Fibroblast of gingiva (primary cell): ENCODE results near the gene POC1A.

Experiments used
- DNase-seq: peaks from one replicate; pipeline ENCODE4 v3.0.0-alpha.2; 2011; ENCODE audit warnings: low read depth

POC1A gene

DNA sequence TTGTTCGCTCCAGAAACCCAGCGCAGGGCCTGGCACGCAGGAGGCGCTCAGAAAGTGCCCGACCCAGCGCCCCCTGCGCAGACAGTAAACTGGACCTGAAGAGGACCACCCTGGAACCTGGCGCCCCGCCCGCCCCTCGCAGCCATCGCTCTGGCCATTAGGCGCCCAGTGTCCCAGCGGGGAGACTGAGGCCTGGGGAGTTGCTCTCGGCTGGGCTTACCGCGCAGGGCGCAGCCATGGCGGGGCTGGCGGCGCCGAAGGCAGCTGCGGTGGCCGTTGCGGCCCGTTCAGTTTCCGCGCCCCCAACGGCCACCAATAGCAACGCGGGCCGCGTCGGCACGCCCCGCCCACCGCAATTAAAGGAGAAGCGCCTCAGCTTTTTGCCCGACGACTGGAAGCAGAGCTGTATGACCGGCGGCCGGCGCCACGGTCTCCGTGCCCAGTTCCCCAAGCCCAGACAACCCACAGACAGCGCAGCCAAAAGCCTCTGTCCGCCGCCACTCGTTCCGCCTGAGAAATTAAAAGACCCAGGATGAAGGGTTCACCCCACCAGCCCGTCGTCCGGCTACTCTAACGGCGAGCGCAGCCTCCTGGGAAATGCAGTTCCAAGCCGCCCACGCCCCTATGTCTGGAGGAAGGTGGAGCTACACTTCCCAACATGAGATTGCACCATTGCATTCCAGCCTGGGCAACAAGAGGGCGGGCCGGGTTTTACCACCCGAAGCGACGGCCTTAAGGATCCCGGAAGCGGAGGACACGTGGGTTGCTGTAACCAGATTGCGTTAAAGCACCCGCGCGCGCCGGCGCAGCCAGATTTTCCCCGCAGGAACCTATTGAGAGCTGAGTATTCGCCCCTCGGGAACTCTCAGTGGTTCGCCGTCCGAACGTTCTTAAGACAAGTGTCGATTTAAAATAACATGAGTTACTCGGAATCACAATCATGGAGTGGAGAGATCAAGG, at the start of gene POC1A:
Gene POC1A, minus strand, starts transcription at position 289 of the 960 bp plus-strand sequence. Its CDS starts 51 bp downstream, at position 238.
- DNase-seq, result peak; percentile 99

DNA sequence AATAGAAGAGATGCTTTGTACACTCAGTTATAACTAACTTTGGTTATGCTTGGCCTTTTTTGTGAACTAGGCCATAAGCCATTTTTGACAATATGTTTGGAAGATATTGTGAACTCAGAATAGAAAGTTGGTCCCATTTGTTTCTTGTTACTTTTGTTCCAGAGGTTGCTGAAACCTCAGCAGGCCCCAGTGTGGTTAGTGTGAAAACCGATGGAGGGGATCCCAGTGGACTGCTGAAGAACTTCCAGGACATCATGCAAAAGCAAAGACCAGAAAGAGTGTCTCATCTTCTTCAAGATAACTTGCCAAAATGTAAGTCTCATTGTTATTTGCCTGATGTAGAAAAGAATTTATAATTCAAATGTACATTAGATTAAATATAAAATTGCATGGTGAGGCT, 49.5 kb upstream of the POC1A start:
- DNase-seq, result peak; percentile 54

DNA sequence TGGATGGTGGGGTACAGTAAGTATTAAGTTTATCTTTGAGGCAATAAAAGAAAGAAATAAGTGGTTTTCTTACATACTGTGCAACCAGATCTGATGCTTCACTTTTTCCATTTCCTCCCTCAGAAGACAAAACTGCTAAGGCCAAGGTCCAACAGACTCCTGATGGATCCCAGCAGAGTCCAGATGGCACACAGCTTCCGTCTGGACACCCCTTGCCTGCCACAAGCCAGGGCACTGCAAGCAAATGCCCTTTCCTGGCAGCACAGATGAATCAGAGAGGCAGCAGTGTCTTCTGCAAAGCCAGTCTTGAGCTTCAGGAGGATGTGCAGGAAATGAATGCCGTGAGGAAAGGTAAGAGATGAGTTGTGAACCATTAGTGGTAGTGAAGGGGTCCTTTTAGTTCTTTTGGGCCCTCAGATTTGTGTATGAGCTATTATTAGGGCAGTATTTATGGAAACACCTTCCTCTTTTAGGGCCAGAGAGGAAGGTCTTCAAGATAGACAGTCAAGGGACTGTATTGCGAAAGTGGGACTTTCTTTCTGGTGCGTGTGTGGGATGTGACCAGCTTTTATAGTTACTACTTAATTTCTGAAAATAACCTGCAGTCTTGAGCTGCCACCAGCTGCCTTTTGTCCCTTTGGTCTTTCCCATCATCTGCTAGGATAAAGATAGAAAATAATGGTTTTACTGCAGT, 48.3 kb upstream of the POC1A start:
- DNase-seq, result peak; percentile 63

DNA sequence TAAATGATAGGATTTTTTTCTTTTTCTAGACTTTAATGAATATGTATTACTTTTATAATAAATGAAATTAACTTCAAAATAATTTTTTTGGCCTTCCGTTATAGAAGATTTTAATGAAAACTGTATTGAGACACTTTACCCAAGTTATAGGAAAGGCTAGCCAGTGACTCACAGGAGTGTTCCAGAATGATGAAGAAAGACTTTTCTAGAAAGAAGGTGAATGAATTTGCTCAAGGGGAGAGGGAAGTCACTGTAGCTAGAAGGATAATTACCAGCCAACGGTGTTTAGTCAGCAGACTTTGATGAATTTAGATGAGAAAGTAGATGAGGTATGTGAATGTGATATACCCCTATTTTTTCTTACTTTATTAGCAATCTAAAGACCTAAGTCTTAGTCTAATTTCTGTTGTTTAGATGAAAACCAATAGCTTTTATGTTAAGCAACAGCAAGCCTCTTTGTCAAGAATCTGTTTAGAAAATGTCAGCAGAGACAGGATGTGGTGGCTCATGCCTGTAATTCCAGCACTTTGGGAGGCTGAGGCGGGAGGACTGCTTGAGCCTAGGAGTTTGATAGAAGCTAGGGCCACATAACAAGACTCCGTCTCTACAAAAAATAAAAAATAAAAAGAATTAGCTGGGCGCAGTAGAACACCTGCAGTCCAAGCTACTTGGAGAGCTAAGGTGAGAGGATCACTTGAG, 46.9 kb upstream of the POC1A start:
- peak; percentile 56 for DNase-seq

DNA sequence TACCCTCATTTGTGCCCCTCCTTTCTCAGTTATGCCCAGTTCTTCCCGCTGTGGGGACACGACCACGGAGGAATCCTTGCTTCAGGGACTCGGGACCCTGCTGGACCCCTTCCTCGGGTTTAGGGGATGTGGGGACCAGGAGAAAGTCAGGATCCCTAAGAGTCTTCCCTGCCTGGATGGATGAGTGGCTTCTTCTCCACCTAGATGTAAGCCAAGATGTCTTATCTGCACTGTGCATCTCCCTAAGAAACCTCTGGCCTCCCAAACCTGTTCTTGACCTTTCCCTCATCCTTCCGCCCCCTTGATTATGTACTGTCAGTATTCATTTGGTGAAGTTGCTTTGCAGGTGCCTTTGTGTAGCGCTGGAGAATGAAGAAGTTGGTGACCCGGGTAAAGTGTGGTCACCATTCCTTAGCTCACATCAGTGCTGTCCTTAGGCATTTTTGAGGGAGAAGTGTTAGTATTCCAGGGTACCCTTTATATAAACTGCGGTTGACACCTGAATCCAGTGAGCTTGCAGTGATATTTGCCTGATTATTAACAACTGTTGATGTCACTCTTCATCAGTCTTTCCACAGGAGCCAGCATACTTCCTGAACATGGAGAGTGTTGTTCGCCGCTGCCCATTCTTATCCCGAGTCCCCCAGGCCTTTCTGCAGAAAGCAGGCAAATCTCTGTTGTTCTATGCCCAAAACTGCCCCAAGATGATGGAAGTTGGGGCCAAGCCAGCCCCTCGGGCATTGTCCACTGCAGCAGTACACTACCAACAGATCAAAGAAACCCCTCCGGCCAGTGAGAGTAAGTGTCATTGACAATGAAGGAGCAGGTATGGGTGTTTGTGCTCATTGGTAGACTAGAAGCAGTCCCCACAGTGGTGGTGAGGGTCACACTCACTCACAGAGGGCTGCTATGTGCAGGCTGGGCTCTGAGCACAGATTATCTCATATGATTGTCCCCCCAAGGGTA, 44.7 kb upstream of the POC1A start:
- DNase-seq, result no peak

DNA sequence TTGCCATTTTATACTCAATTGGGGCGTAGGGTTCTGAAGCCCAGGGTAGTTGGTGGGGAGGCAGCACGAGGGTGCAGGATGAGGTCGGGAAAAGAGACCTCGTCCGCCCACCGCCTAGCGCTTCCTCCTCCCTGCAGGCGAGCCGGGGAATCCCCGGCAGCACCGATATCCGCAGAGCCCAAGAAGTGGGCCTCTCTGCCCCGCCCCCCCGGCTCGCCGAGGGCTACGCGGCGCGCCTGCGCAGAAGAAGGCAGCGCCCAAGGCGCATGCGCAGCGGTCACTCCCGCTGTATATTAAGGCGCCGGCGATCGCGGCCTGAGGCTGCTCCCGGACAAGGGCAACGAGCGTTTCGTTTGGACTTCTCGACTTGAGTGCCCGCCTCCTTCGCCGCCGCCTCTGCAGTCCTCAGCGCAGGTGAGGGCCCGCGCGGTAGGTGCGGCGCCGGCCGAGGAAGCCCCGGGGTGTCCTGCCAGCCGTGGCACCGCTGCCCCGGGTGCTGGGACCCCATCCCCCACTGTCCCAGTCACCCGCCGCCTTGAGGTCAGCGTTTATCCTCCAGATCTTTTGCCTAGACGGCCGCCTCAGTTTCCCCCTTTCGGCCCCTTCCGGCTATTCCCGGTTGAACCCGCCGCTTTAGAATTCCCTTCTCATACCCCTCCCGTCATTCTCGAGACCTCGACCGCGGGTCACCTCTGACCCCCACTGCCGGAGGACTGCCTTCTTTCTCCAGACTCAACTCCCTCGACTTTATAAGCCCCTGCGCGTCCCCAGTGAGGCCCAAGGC, 43.8 kb upstream of the POC1A start, which contains the start of gene ALAS1:
Gene ALAS1, plus strand, starts transcription at position 319 of the 784 bp plus-strand sequence. CDS start 1,082 bp downstream, outside the sequence.
- DNase-seq, result peak; percentile 77

DNA sequence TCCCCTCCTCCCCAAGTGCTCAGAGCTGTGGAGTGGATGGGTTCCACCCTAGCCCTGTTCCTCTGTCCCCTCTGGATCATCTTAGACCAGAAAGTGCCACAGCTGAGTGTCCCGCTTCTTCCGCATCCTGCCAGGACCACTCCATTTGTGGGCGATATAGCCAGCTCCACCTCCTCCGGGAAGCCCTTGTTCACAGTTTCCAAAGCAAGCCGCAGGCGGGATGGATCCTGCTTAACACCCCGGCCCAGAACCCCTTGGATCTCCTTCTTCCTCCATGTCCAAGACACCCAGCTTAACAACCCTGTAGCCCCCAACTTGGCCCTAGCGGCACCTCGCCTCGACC, 43.2 kb upstream of the POC1A start:
- DNase-seq, result no peak

DNA sequence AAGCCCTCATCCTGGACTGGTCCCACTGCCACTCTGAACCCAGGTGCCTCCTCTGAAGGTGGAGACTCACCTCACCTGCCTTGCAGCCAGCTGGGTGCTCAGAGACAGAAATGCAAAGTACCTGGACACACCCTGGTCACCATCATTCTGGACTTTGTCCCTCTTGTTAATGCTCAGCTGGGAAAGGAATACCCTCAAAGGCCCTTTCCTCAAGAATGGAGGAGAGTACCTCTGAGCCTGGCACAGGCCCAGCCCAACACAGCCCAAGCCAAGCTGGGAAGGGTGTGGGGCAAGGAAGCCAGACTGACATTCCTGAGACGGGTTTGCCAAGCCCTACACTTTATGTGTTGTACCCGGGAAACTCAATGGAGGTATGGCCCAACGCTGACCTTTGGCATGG, 42.8 kb upstream of the POC1A start:
- DNase-seq, result no peak

DNA sequence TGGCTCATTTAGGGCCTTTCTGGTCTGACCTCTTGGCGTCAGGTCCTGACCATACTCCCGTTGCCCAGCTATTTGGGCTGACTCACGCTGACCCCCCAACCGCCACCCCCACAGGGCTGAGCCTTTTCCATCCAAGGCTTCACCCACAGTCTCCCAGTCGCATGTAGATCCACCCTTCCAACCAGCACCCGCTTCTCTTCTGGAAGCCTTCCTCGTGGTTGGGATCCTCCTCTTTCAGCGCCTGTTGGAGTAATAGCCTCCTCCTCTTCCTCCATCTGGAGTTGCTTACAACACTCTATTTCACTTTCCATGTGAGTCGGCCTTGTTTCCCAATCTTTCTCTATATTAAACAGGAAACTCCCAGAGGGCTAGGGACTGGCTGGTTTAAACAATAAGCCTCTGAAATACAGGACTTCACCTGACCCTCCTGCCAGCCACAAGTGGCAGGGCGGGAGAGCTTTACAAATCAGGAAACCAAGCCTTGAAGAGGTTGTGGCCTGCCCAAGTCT, 41.7 kb upstream of the POC1A start:
- DNase-seq, result peak; percentile 80

DNA sequence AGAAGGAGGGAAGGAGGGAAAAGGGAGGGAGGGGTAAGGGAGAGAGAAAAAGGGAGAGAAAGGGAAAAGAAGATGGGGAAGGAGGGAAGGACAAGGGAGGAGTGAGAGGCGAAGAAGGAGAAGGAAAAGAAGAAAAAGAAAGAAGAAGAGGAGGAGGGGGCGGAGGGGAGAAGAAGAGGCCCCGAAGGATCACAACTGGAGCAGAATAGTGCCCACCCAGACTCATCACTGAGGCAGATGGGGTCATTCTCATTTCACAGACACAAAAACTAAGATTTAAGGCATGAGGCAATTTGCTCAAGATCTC, 41.0 kb upstream of the POC1A start:
- DNase-seq, result no peak

DNA sequence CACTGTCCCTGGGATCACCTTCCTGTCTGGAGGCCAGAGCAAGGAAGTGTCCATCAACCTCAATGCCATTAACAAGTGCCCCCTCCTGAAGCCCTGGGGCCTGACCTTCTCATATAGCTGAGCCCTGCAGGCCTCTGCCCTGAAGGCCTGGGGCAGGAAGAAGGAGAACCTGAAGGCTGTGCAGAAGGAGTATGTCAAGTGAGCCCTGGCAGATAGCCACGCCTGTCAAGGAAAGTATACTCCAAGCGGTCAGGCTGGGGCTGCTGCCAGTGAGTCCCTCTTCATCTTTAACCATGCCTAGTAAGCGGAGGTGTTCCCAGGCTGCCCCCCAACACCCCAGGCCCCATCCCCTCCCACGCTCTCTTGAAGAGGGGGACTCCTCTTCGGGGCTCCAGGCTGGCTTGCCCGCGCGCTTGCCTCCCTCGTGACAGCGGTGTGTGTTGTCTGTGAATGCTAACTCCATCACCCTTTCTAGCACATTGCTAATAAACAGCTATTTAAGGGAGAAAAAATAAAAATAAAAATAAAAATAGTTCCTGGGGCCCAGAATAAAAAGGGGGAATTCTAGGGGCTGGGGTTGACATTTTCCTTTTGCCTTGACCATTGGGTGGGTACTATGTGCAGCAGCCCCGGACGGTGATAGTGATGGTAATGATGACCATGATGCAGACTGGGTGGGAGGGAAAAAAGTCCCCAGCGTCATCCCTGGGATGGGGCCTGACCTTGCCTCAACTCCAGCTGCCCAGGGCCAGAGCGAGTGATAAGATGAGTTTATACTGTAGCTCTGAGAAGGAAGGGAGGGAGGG, 40.5 kb upstream of the POC1A start:
- DNase-seq, result no peak

DNA sequence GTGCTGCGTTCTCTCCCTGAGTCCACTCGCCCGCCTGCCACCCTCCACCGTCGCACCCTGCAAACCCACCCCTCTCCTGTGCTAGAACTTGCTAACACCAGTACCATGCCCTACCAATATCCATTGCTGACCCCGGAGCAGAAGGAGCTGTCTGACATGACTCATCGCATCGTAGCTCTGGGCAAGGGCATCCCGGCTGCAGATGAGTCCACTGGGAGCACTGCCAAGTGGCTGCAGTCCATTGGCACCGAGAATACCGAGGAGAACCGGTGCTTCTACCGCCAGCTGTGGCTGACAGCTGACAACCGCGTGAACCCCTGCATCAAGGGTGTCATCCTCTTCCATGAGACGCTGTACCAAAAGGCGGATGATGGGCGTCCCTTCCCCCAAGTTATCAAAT, 38.8 kb upstream of the POC1A start:
- peak; percentile 80 for DNase-seq

DNA sequence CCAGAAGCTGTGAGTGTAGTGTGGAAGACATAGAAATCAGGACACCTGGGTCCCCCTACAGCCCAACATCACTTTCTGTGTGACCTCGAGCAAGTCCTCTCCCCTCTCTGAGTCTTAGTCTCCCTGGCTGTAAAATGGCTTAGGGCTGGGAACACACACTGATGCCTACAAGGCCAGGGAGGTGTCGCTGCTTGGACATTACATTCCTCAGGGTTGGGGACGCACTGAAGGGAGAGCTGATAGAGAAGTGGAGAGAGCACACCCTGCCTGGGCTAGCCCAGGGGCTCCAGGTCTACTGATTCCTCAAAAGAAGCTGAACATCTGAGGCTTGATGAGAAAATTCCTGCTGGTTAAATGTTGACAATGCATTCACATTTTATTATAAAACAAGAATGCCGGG, 37.4 kb upstream of the POC1A start:
- DNase-seq, result no peak

DNA sequence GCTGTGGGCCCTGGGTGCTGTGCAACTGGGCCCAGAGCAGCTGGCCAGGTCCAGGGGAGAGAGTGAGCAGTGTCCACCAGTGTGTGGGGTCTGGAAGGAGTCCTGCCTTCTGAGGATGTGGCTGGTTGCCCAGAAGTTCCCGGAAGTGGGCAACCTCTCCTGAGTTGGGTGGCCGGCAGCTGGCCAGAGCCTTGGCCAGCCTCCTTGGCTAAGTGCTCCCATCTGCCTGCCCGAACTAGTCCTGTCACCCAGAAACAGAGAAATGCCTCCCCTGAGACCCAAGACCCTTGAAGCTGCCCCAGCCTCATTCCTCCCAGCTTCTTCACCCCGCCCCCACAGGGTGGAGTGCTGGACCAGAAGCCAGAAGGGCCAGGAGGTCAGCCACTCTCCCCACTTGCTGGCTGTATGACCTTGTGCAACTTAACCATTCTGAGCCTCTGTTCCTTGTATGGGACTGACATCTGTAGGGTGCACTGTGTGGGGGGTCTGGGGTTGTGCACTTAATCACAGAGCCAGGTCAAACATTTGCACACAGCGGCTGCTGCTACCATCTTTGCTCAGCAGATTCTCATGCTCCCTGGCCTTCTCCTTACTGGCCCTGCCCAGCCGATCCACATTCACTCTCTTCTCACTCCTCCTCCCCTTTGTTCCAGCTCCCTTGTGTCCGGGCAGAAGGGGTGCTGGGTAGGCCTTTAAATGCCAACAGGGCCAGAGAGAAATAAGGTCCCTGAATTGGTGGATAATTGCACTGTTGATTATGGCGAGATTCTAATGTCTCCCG, 36.3 kb upstream of the POC1A start:
- peak; percentile 90 for DNase-seq

DNA sequence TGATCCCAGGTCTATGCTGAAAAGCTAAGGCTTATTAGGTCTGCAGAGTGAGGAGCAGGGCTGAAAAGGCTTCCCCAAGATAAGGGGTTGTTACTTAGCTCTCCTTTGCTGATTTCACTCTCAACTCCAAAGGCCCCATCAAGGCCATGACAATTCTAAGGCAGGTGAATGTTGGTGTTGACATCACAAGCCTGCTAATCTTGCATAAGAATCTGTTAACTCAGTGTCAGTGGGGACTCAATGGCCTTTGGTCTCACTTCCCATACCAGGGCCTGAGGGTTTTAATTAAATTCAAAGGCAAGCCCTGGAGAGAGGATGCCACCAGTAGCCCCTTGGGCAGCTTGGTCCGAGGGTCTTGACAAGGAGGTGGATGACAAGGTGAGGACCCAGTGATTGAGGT, 34.3 kb upstream of the POC1A start:
- no peak for DNase-seq

DNA sequence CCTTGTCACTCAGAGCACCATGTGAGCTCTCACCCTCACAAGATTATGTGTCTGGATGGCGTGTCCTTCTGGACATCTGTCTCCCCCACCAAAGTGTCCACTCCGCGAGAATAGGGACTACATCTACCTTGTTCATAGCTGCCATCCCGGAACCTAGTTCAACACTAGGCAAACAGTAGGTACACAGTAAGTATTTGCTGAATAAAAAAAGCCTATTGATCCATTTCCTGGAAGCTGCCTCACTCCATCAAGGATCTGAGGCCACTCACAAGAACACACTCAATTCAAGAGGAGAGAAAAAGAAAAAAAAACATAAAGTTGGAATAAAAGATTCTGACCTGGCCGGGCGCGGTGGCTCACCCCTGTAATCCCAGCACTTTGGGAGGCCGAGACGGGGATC, 32.5 kb upstream of the POC1A start:
- DNase-seq, result no peak

DNA sequence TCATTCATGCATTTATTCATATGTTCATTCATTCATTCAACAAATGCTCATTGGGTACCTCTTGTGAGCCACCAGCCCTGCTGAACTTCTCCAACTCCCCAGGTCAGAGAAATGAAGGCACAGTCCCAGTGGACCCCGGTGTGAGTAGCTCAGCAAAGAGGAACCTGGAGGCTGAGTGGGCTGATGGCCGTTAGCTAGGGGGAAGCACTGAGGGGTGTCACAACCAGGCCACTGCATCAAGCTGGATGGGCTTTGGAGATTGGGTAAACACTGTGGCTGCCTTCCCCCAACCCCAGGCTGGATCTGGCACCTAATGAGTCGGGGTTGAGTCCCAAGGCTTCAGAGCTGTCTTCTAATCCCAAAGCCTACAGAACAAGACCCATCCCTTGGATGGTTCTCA, 31.6 kb upstream of the POC1A start:
- DNase-seq, result no peak

DNA sequence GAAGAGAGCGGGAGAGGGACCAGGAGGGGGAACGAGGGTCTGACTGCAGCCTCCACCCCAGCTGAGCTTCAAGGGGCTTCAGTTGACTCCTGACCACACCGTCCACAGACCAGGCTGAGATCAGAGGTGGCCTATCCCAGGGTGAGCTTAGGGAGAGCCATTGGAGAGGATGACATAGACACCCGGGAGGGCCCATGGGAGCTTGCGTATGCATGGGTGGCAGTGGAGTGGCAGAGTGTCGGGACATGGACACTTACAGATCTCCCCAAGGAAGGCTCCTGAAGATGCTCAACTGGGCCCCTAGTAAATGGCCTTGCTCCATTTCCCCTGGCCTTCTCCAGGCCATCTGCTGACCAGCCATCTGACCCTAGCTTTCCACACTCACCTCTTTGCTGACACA, 31.1 kb upstream of the POC1A start:
- no peak for DNase-seq

DNA sequence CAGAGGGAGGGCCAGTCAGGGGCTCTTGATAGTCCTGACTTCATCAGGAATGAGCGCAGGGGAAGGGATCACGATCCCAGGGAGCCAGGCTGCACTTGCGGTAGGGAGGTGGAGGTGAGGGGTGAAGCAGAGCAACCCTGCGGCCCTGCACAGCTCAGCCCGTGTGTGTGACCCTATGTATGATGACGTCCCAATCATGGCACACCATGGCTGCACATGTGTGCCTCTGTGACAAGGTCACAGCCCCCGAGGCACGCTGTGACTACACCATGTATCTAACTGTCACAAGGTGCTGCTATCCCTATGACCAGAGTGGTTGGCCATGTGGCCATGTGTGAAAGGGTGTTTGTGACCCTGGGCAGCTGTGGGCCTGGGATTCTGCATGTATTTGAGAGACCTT, 30.5 kb upstream of the POC1A start:
- no peak for DNase-seq
